DMS114 treated with DMSO at 0.1 percent for 48 hours (cell line): Measurements from ENCODE around the gene IFI30.

ENCODE experiments used
- DNase-seq: peaks from one replicate; lab custom pipeline; 2025; ENCODE audit not compliant: unreplicated experiment; lab: John Stamatoyannopoulos, UW

The IFI30 gene

GRCh38 chr19:18223860-18224524, 50.4 kb downstream of the IFI30 start:
- peak; percentile 27 for DNase-seq

- DNase-seq: peak; percentile 95
These were observed 51.1 kb downstream of the IFI30 start for GRCh38 chr19:18224525-18225354.

- DNase-seq: no peak
These were observed 51.7 kb downstream of the IFI30 start for GRCh38 chr19:18225355-18225701.

- DNase-seq: no peak
These were observed 52.3 kb downstream of the IFI30 start, which contains the start of gene PDE4C for GRCh38 chr19:18225702-18226468. PDE4C (minus strand) TSS chr19:18226438; CDS start chr19:18226415, 23 bp downstream.

- DNase-seq: no peak
These were observed 53.6 kb downstream of the IFI30 start for GRCh38 chr19:18226956-18227780.
